Measurements from ENCODE around the gene LDB1. TPM values are rescaled to one million over a fixed set of nuclear protein-coding genes. Genes with fewer than 3 reads are reported as not detected.

LDB1 gene
- polyA plus RNA-seq, 1 donor from 2014 or later = 24.8 TPM

DNA sequence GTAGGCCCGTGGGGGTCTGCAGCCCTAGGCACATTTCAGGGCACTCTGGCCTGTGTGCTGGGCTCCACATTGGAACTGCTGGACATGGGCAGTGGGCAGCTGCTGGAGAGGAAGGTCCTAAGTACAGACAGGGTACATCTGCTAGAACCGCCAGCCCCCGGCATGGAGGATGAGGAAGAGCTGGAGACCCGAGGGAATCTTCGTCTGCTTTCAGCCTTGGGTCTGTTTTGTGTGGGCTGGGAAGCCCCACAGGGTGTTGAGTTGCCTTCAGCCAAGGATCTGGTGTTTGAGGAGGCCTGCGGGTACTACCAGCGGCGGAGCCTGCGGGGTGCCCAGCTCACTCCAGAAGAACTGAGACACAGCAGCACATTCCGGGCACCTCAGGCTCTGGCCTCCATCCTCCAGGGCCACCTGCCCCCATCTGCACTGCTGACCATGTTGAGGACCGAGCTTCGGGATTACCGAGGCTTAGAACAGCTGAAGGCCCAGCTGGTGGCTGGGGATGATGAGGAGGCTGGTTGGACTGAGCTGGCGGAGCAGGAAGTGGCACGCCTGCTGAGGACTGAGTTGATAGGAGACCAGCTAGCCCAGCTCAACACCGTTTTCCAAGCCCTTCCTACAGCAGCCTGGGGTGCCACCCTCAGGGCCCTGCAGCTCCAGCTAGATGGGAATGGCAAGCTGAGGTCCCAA lies 53.6 kb downstream of the LDB1 start:
- Mint-ChIP-seq H3K27me3 (no peaks in the 10 kb centered on the region), H3K36me3 (no peaks in the 10 kb centered on the region), H3K4me3 (peak overlapping the region; percentile 88 to 95 (median 90)), H3K9me3 (no peaks in the 10 kb centered on the region), H3K27ac (peak overlapping the region; percentile 82 to 92 (median 86)), H3K4me1 (peaks cover 9 to 20% (median 13%) of the 10 kb centered on the region in 3 donors)

DNA sequence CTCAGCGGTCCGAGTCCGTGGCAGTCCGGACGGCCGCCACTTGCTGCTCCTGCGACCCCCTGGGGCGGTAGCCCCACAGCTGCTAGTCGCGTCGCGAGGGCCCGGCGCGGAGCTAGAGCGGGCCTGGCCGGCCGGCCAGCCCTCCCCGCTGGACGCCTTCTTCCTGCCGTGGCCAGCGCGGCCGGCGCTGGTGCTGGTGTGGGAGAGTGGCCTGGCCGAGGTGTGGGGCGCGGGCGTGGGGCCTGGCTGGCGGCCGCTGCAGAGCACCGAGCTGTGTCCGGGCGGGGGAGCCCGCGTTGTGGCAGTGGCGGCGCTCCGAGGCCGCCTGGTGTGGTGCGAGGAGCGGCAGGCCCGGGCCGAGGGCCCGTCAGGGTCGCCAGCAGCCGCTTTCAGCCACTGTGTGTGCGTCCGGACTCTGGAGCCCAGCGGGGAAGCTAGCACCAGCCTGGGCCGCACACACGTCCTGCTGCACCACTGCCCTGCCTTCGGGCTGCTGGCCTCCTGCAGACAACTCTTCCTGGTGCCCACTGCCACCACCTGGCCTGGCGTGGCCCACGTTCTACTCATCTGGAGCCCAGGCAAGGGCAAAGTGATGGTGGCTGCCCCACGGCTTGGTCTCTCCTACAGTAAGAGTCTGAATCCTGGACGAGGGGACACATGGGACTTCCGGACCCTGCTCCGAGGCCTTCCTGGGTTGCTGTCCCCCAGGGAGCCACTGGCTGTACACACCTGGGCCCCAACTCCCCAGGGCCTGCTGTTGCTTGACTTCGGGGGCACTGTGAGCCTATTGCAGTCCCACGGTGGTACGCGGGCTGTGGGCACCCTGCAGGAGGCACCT lies 54.4 kb downstream of the LDB1 start:
- Mint-ChIP-seq H3K4me1 (peaks cover 9 to 20% (median 13%) of the 10 kb centered on the region in 3 donors), H3K27me3 (no peaks in the 10 kb centered on the region), H3K4me3 (peak overlapping the region; percentile 88 to 96 (median 94)), H3K9me3 (no peaks in the 10 kb centered on the region), H3K36me3 (no peaks in the 10 kb centered on the region), H3K27ac (peak overlapping the region; percentile 82 to 92 (median 86))

DNA sequence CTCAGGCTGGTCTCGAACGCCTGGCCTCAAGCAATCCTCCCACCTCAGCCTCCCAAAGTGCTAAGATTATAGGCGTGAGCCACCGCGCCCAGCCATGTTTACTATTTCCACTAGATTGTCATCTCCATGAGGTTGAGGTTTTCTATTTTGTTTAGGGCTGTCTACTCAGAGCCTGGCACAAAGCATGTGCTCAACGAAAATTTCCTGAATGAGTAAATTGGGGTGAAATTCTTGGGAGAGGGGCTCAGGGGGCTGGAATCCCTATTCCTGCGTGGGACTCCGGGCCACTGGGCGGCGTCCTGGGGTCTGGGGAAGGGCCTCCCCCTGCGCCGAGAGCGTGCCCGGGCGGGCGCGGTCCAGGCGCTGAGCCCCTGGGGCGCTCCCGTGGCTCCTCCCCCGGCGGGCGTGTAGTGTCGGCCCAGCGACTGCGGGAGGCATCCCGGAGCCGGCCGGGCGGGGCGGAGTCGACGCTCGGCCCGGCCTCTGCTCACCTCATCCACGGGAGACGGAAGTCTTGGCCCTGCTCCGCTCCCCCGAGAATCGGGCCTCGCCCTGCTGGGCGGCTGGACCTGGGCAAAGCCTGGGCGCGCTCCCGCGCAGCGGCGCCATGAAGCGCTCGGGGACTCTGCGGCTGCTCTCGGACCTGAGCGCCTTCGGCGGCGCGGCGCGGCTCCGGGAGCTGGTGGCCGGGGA lies 55.2 kb downstream of the LDB1 start, which contains the start of gene HPS6:
Gene HPS6 (plus strand): TSS at position 482 of the 693 bp plus-strand sequence. CDS start 126 bp downstream, at position 608.
- Mint-ChIP-seq H3K27me3 (no peaks in the 10 kb centered on the region), H3K4me1 (peaks cover 9 to 20% (median 13%) of the 10 kb centered on the region in 3 donors), H3K4me3 (peak within 1 kb of the TSS; percentile 88 to 96 (median 94)), H3K36me3 (no peaks in the 10 kb centered on the region), H3K27ac (peak within 1 kb of the TSS; percentile 87 to 96 (median 92)), H3K9me3 (no peaks in the 10 kb centered on the region)

DNA sequence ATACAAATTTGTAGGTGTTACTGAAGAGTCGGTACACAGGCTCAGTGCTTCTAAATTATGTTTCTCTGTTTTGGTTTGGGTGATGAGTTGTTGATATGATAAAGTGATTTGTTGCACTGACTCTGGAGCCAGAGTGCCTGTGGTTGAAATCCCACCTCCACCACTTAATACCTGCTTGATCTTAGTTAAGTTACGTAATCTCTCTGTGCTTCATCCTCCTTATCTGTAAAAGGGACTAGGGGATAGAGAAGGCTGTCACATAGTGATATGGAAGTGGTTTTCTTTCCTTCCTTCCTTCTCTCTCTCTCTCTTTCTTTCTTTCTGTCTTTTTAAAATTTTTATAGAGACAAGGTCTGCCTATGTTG lies 55.7 kb downstream of the LDB1 start:
- no peaks in the 10 kb centered on the region for H3K9me3 Mint-ChIP-seq
- peaks cover 9 to 20% (median 13%) of the 10 kb centered on the region in 3 donors for H3K4me1 Mint-ChIP-seq
- H3K36me3 Mint-ChIP-seq = no peaks in the 10 kb centered on the region
- peak overlapping the region; percentile 82 to 96 (median 87) for H3K27ac Mint-ChIP-seq
- peak overlapping the region; percentile 88 to 96 (median 92) for H3K4me3 Mint-ChIP-seq
- no peaks in the 10 kb centered on the region for H3K27me3 Mint-ChIP-seq

DNA sequence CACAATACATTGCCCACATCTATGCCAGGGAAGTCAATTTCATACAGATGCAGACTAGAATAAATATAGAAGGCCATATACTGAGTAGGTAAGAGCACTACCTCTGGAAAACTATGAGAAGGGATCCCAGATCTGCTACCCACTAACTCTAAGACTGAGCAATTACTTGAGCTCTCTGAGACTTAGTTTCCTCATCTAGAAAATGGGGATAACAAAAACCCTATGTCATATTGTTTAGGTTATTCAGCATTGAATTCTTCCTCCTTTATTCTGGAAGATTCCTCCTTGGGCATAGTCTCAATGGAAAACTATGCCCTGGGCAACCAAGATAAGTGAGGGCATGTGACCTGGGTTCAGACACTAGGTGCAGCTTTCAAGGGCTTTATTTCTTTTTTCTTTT lies 60.2 kb downstream of the LDB1 start:
- Mint-ChIP-seq H3K9me3 (no peaks in the 10 kb centered on the region), H3K27ac (no peak overlapping the region), H3K4me3 (peak overlapping the region in 2 of 4 donors; percentile 21 to 25), H3K4me1 (peaks cover 4 to 15% (median 14%) of the 10 kb centered on the region in 3 donors), H3K36me3 (no peaks in the 10 kb centered on the region), H3K27me3 (no peaks in the 10 kb centered on the region)

Other genes starting within 250 kb of the LDB1 start
- 39.3 TPM for gene ARMH3, start 64.2 kb downstream of the LDB1 start, polyA plus RNA-seq
- gene HPS6, start 55.0 kb downstream of the LDB1 start, polyA plus RNA-seq = 21.9 TPM
- gene PPRC1, start 12.7 kb upstream of the LDB1 start, polyA plus RNA-seq = 14.2 TPM
- 56.9 TPM for gene NOLC1, start 32.0 kb upstream of the LDB1 start, polyA plus RNA-seq
- not detected for gene ELOVL3, start 105.9 kb upstream of the LDB1 start, polyA plus RNA-seq
- gene PITX3, start 121.1 kb upstream of the LDB1 start, polyA plus RNA-seq = not detected
- 12.6 TPM for gene GBF1, start 125.2 kb upstream of the LDB1 start, polyA plus RNA-seq

Data from IgD-negative memory B cell (primary cell).